ENCODE results near the gene NBEAL1.
"Not testable (repeated sequence)": the region's sequence is repeated elsewhere in the genome, so short reads cannot be mapped to it uniquely, and the experiment has no call there.

Gene NBEAL1

DNA sequence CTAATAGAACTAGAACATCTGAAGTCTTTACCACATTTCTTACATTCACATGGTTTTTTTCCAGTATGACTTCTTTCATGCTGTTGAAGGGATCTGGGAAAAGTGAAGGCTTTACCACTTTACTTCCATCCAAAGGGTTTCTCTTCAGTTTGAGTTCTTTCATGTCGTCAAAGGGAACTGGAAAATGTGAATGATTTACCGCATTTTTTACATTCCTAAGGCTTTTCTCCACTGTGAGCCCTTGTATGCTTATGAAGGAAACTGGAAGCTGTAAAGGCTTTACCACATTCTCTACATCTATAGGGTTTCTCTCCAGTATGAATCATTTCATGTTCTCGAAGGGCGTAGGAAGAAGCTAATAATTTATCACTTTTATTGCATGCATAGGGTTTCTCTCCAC, 46.7 kb downstream of the NBEAL1 start:
- H3K27me3 Mint-ChIP-seq = no peaks in the 10 kb centered on the region
- H3K4me3 Mint-ChIP-seq = no peak overlapping the region
- peaks cover 30 to 37% of the 10 kb centered on the region in 2 donors for H3K36me3 Mint-ChIP-seq
- no peak overlapping the region for H3K27ac Mint-ChIP-seq
- DNase-seq (no peak), ATAC-seq (replicated peaks) (no peak)
- no peaks in the 10 kb centered on the region for H3K4me1 Mint-ChIP-seq
- peaks cover 0 to 2% of the 10 kb centered on the region in 2 donors for H3K9me3 Mint-ChIP-seq

DNA sequence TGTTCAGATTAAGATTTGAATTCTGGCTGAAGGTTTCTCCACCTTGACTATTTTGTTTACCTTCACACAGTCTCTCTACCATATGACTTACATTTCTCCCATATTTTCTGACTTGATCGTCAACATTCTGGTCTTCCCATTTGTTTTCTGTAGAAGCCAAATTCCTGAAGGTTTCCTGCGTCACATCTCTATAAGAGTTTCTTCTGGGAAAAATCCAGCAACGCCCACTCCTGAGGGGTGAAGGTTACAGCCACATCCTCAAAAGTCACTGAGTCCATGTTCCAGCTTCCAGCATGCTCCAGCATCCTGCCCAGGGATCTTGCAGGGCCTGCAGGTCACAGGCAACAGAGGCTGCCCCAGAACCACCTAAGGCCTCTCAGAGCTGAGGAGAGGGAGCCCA, 47.5 kb downstream of the NBEAL1 start:
- Mint-ChIP-seq H3K4me1 (no peaks in the 10 kb centered on the region), H3K27ac (no peak overlapping the region), H3K27me3 (no peaks in the 10 kb centered on the region), H3K4me3 (no peak overlapping the region), H3K9me3 (peaks cover 0 to 4% of the 10 kb centered on the region in 2 donors), H3K36me3 (peaks cover 34 to 40% of the 10 kb centered on the region in 2 donors)
- ATAC-seq (replicated peaks) (no peak), DNase-seq (no peak)

DNA sequence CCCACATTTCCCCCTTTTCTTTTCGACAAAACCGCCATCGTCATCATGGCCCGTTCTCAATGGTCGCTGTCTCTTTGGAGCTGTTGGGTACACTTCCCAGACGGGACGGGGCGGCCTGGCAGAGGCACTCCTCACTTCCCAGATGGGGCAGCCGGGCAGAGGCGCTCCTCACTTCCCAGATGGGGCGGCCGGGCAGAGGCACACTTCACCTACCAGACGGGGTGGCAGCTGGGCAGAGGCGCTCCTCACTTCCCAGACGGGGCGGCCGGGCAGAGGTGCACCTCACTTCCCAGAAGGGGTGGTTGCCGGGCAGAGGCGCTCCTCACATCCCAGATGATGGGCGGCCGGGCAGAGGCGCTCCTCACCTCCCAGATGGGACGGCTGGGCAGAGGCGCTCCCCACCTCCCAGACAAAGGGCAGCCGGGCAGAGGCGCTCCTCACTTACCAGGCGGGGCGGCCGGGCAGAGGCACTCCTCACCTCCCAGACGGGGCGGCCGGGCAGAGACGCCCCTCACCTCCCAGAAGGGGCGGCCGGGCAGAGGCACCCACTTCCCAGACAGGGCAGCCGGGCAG, 51.9 kb downstream of the NBEAL1 start:
- ATAC-seq (replicated peaks); H3K4me3 Mint-ChIP-seq; H3K9me3 Mint-ChIP-seq; H3K4me1 Mint-ChIP-seq; H3K27me3 Mint-ChIP-seq; H3K27ac Mint-ChIP-seq; DNase-seq: not testable (repeated sequence)
- H3K36me3 Mint-ChIP-seq = peaks cover 30 to 41% of the 10 kb centered on the region in 2 donors

DNA sequence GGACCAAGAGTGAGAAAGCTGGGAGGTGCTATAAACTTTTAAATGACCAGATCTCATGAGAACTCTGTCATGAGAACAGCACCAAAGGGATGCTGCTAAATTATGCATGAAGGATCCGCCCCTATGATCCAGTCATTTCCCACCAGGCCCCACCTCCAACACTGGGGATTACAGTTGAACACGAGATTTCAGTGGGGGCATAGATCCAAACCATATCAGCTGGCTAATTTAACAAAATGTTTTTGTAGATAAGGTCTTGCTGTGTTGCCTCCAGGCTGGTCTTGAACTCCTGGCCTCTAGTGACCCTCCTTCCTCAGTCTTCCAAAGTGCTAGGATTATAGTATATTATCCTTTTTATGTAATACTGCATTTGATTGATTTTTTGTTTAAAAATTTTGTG, 56.0 kb downstream of the NBEAL1 start:
- DNase-seq (no peak), ATAC-seq (replicated peaks) (no peak)
- H3K36me3 Mint-ChIP-seq = peaks cover 22 to 49% of the 10 kb centered on the region in 2 donors
- H3K27ac Mint-ChIP-seq = no peak overlapping the region
- H3K27me3 Mint-ChIP-seq = no peaks in the 10 kb centered on the region
- H3K4me3 Mint-ChIP-seq = no peak overlapping the region
- H3K9me3 Mint-ChIP-seq = peaks cover 3 to 8% of the 10 kb centered on the region in 2 donors
- H3K4me1 Mint-ChIP-seq = peaks cover 0 to 7% of the 10 kb centered on the region in 2 donors

DNA sequence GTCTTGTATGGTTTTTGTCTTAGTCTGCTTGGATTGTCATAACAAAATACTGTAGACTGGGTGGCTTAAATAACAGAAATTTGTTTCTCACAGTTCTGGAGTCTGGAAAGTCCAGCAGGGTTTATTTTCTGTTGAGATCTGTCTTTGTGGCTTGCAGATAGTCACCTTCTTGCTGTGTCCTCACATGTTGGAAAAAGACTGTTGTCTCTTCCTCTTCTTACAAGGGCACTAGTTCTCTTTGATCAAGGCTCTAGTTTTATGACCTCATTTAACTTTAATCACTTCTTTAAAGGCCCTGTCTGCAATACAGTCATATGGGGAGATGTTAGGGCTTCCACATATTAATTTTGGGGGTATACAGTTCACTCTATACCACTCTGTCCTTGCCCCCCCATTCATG, 56.5 kb downstream of the NBEAL1 start:
- no peak overlapping the region for H3K4me3 Mint-ChIP-seq
- peaks cover 0 to 7% of the 10 kb centered on the region in 2 donors for H3K4me1 Mint-ChIP-seq
- ATAC-seq (replicated peaks) (peak in 1 of 2 donors; percentile 21), DNase-seq (no peak)
- peaks cover 22 to 53% of the 10 kb centered on the region in 2 donors for H3K36me3 Mint-ChIP-seq
- H3K27ac Mint-ChIP-seq = no peak overlapping the region
- H3K9me3 Mint-ChIP-seq = peaks cover 3 to 8% of the 10 kb centered on the region in 2 donors
- H3K27me3 Mint-ChIP-seq = no peaks in the 10 kb centered on the region

DNA sequence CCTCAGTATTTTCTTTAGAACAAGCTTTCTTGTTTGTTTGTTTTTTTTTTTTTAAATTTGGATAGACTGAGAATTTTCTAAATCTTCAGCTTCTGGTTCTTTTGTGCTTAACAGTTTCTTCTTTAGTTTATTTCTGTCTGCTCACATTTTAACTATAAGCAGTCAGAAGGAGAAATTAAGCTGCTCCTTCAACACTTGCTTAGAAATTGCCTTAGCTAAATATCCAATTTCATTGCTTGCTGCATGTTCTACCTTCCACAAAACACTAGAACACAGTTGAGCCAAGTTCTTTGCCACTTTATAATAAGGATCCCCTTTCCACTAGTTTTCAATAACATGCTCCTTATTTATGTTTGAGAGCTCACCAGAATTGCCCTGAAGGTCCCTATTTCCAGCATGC, 57.7 kb downstream of the NBEAL1 start:
- Mint-ChIP-seq H3K27ac (no peak overlapping the region), H3K4me3 (no peak overlapping the region), H3K36me3 (peaks cover 18 to 48% of the 10 kb centered on the region in 2 donors), H3K9me3 (peaks cover 3 to 6% of the 10 kb centered on the region in 2 donors), H3K4me1 (peaks cover 0 to 7% of the 10 kb centered on the region in 2 donors), H3K27me3 (no peaks in the 10 kb centered on the region)
- DNase-seq (no peak), ATAC-seq (replicated peaks) (no peak)

DNA sequence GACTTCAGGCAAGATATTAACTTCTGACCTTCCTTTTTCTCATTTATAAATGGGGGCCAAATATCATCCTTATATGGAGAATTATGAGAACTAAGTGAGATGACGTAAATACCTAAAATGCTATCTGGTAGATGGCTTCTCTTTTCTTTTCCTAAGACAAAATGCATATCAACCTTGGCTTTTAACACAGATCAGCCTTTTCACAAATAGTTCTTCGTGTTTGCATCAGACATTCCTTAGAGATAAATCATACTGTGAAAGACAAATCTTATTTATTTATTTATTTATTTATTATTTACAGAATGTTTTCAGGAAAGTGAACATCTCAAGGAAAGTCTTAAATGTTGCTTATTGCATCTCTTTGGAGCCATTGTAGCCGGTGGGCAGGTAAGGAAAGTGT, 62.8 kb downstream of the NBEAL1 start:
- no peak for DNase-seq
- H3K9me3 Mint-ChIP-seq = peaks cover 3% of the 10 kb centered on the region in 2 donors

DNA sequence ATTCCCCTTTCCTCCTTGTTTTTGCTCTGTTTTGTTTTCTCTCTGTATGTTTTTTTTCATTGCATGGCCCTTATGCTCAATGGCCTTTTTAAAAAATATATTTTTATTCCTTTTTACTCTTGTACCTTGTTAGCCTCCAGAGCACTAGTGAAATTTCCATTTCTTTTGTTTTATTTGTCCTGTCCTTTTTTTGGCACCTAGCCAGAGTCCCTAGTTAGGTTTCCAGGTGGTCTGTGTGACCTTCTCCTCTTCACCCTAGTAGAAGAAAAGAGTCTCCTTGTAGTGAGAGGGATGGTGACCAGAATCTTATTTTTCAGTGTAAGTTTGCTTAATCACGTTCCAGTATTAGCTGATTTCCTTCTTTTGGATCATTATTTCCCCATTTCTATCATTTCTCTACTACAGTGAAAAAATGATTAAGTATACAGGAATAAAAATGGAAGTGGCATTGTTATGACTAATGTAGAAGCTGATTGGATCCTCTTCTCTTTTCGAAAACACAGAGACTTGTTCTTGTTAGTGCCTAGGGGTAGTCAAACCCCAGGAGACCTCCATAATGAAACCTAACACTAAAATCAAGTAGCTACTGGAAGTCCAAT, 65.9 kb downstream of the NBEAL1 start:
- Mint-ChIP-seq H3K36me3 (peaks cover 0 to 33% of the 10 kb centered on the region in 2 donors), H3K4me3 (no peak overlapping the region), H3K9me3 (no peaks in the 10 kb centered on the region), H3K4me1 (no peaks in the 10 kb centered on the region), H3K27ac (no peak overlapping the region), H3K27me3 (no peaks in the 10 kb centered on the region)
- no peak for ATAC-seq (replicated peaks)
- DNase-seq = no peak

More for the DNA sequence above, 62.8 kb downstream of the NBEAL1 start:
- H3K27me3 Mint-ChIP-seq = no peaks in the 10 kb centered on the region
- H3K27ac Mint-ChIP-seq = no peak overlapping the region
- H3K4me1 Mint-ChIP-seq = no peaks in the 10 kb centered on the region
- no peak for ATAC-seq (replicated peaks)
- H3K36me3 Mint-ChIP-seq = peaks cover 6 to 43% of the 10 kb centered on the region in 2 donors
- no peak overlapping the region for H3K4me3 Mint-ChIP-seq

DNA sequence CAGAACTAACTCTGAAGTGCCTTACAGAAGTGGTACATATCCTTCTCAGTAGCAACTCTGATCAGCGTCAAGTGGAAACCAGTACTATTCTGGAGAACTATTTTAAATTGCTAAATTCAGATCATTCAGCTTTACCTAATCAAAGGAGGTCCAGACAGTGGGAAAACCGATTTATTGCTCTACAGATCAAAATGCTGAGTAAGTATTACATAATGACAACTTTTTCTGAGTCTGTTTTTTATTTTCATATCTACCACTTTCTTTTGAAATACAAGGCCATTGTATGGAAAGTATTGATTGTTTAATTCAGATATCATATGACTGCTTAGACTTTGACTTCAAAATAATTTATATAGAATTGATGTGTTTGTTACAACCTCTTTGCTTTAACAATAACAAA, 68.7 kb downstream of the NBEAL1 start:
- Mint-ChIP-seq H3K36me3 (peaks cover 2 to 46% of the 10 kb centered on the region in 2 donors), H3K27ac (no peak overlapping the region), H3K9me3 (no peaks in the 10 kb centered on the region), H3K27me3 (no peaks in the 10 kb centered on the region), H3K4me3 (no peak overlapping the region), H3K4me1 (no peaks in the 10 kb centered on the region)
- ATAC-seq (replicated peaks) (no peak), DNase-seq (no peak)

DNA sequence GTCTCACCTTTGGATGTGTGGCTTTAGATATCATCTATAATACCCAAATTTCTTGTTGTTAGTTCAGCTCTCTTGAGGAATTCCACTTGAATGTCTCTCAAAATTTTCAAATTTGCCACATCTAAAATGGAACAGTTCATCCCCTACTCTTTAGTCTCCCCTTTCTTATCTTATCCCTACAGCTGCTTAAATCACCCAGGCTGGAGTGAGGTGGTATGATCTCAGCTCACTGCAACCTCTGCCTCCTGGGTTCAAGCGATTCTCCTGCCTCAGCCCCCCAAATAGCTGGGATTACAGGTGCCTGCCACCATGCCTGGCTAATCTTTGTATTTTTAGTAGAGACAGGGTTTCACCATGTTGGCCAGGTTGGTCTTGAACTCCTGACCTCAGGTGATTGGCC, 71.7 kb downstream of the NBEAL1 start:
- DNase-seq; H3K27me3 Mint-ChIP-seq; H3K4me1 Mint-ChIP-seq; H3K27ac Mint-ChIP-seq; ATAC-seq (replicated peaks); H3K9me3 Mint-ChIP-seq; H3K4me3 Mint-ChIP-seq: not testable (repeated sequence)
- peaks cover 2 to 37% of the 10 kb centered on the region in 2 donors for H3K36me3 Mint-ChIP-seq

DNA sequence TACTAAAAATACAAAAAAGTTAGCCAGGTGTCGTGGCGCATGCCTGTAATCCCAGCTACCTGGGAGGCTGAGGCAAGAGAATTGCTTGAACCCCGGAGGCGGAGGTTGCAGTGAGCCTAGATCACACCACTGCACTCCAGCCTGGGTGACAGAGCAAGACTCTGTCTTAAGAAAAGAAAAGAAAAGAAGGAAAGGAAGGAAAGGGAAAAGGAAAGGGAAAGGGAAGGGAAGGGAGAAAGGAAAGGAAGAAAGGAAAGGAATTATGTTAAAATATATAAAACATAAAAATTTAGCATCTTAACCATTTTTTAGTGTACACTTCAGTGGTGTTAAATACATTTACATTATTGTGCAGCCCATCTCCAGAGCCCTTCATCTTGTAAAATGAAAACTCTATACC, 76.0 kb downstream of the NBEAL1 start:
- not testable (repeated sequence) for H3K4me1 Mint-ChIP-seq; H3K27me3 Mint-ChIP-seq; DNase-seq; H3K9me3 Mint-ChIP-seq; H3K4me3 Mint-ChIP-seq; ATAC-seq (replicated peaks); H3K27ac Mint-ChIP-seq
- H3K36me3 Mint-ChIP-seq = peaks cover 6 to 24% of the 10 kb centered on the region in 2 donors

DNA sequence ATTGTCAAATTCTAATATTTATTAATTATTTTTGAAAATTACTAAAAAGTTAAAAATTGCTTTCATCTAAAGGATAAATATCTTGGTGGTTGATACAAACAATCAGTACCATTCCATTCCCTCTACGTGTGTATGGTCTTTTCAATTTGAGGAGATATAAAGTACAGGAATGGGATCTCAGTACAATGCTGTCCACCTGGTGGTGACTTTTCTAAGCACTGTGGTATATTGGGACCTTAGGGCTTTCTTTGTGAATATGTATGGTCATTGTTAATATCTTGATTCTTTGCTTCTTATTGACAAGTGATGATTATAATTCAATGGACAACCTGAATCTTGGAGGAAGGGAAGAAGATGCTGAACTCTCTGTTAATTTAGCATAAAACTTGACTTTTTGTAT, 83.1 kb downstream of the NBEAL1 start:
- peaks cover 24 to 30% of the 10 kb centered on the region in 2 donors for H3K36me3 Mint-ChIP-seq
- no peak overlapping the region for H3K27ac Mint-ChIP-seq
- peaks cover 6 to 11% of the 10 kb centered on the region in 2 donors for H3K9me3 Mint-ChIP-seq
- H3K27me3 Mint-ChIP-seq = no peaks in the 10 kb centered on the region
- no peak overlapping the region for H3K4me3 Mint-ChIP-seq
- no peaks in the 10 kb centered on the region for H3K4me1 Mint-ChIP-seq
- DNase-seq = no peak
- ATAC-seq (replicated peaks) = no peak

DNA sequence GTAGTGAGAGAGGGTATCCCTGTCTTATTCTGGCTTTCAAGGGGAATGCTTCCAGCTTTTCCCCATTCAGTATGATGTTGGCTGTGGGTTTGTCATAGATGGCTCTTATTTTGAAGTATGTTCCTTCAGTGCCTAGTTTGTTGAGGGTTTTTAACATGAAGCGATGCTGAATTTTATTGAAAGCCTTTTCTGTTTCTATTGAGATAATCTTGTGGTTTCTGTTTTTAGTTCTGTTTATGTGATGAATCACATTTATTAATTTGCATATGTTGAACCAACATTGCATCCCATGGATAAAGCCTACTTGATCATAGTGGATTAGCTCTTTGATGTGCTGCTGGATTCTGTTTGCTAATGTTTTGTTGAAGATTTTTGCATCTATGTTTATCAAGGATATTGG, 87.7 kb downstream of the NBEAL1 start:
- not testable (repeated sequence) for DNase-seq; H3K27me3 Mint-ChIP-seq; H3K4me3 Mint-ChIP-seq; H3K4me1 Mint-ChIP-seq; H3K27ac Mint-ChIP-seq; ATAC-seq (replicated peaks)
- peaks cover 39 to 54% of the 10 kb centered on the region in 2 donors for H3K36me3 Mint-ChIP-seq
- peaks cover 19 to 21% of the 10 kb centered on the region in 2 donors for H3K9me3 Mint-ChIP-seq

DNA sequence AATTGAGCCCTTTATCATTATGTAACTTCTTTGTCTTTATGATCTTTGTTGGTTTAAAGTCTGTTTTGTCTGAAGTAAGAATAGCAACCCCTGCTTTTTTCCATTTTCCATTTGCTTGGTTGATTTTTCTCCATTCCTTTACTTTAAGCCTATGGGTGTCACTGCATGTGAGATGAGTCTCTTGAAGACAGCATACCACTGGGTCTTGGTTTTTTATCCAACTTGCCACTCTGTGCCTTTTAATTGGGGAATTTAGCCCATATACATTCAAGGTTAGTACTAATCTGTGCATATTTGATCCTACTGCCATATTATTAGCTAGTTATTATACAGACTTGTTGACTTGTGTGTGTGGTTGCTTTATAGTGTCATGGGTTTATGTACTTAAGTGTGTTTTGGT, 89.6 kb downstream of the NBEAL1 start:
- H3K9me3 Mint-ChIP-seq = peaks cover 19 to 21% of the 10 kb centered on the region in 2 donors
- no peak overlapping the region for H3K27ac Mint-ChIP-seq
- no peak for DNase-seq
- no peak for ATAC-seq (replicated peaks)
- H3K4me3 Mint-ChIP-seq = no peak overlapping the region
- H3K4me1 Mint-ChIP-seq = no peaks in the 10 kb centered on the region
- H3K27me3 Mint-ChIP-seq = no peaks in the 10 kb centered on the region
- H3K36me3 Mint-ChIP-seq = peaks cover 44 to 58% of the 10 kb centered on the region in 2 donors

DNA sequence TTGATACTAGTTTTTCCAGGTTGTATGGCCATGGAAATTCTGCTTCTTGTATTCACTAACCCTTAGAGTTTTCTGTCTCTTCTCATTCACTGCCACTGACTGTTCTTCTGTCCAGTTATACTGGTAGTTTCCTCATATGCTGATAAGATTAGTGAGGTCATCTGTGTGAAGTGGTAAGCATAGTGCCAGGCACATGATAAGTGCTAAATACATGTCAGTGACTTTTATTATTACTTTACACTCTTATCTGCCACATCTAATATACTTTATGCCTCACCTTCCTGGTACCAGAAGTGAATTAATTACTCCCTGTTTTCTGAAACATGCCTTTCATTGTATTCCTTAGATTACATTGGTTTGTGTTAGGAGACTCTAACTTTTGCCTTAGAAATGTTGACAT, 91.3 kb downstream of the NBEAL1 start:
- Mint-ChIP-seq H3K27ac (no peak overlapping the region), H3K4me3 (no peak overlapping the region), H3K27me3 (no peaks in the 10 kb centered on the region), H3K9me3 (peaks cover 16 to 19% of the 10 kb centered on the region in 2 donors), H3K36me3 (peaks cover 41 to 50% of the 10 kb centered on the region in 2 donors), H3K4me1 (no peaks in the 10 kb centered on the region)
- no peak for DNase-seq
- ATAC-seq (replicated peaks) = no peak
